ENCODE results near the gene RTKN2. TPM values are rescaled to one million over a fixed set of nuclear protein-coding genes. Genes with fewer than 3 reads are reported as not detected.

The RTKN2 gene
- polyA plus RNA-seq, 3 donors, result 0.07 to 0.08 TPM; not detected in 1

DNA sequence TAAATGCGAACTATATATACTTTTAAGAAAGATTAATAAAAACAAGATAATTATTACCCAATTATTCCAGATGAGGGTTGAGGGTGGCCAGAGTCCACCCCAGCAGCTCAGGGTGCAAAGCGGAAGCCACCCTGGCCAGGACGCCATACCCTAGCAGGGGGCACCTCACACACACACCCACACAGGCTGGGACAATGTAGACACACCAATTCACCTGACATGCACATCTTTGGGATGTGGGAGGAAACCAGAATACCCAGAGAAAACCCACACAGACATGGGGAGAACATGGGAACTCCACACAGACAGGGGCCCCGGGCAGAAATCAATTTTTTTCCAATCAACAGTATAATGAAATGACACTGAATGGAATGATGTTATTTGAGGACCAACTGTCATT lies 86.0 kb downstream of the RTKN2 start:
- H3K27me3 Mint-ChIP-seq (ENCODE audit: low read depth in 3 of 3), result no peaks in the 10 kb centered on the region
- Histone ChIP-seq H3K4me2 (replicated peaks; ENCODE audit: extremely low read depth, low read length, poor library complexity, severe bottlenecking) (no peak overlapping the region), H3K4me3 (replicated peaks in 1 of 3; ENCODE audit: low read depth in 2 of 3, low read length in 3 of 3) (no peak overlapping the region), H3K27me3 (ENCODE audit: control insufficient read depth in 2 of 2, insufficient read depth in 2 of 2, low read length in 2 of 2) (no peaks in the 10 kb centered on the region), H3K36me3 (replicated peaks in 1 of 2; ENCODE audit: control insufficient read depth in 1 of 2, insufficient read depth in 2 of 2, low read length in 2 of 2) (no peaks in the 10 kb centered on the region), H3K79me2 (ENCODE audit: insufficient read depth, low read length) (no peaks in the 10 kb centered on the region), H3K9me3 (replicated peaks in 1 of 2; ENCODE audit: control insufficient read depth in 1 of 2, insufficient read depth in 1 of 2, low read length in 2 of 2) (no peaks in the 10 kb centered on the region), H3K4me1 (ENCODE audit: control insufficient read depth in 1 of 2, insufficient read depth in 2 of 2, low read length in 2 of 2) (no peaks in the 10 kb centered on the region), H3K27ac (ENCODE audit: low read depth in 1 of 2, low read length in 2 of 2) (no peak overlapping the region), H2AFZ (ENCODE audit: insufficient read depth, low read depth, low read length, poor library complexity, severe bottlenecking) (no peak overlapping the region), H4K20me1 (ENCODE audit: insufficient read depth, low read length) (no peaks in the 10 kb centered on the region), H3K9ac (ENCODE audit: insufficient read depth, low read length, poor library complexity, severe bottlenecking) (no peak overlapping the region)
- H3K9me3 Mint-ChIP-seq, result peaks cover 0 to 10% (median 5%) of the 10 kb centered on the region in 7 donors
- peaks cover 2 to 5% of the 10 kb centered on the region in 2 donors for H3K36me3 Mint-ChIP-seq
- TF ChIP-seq, protein P1, sequence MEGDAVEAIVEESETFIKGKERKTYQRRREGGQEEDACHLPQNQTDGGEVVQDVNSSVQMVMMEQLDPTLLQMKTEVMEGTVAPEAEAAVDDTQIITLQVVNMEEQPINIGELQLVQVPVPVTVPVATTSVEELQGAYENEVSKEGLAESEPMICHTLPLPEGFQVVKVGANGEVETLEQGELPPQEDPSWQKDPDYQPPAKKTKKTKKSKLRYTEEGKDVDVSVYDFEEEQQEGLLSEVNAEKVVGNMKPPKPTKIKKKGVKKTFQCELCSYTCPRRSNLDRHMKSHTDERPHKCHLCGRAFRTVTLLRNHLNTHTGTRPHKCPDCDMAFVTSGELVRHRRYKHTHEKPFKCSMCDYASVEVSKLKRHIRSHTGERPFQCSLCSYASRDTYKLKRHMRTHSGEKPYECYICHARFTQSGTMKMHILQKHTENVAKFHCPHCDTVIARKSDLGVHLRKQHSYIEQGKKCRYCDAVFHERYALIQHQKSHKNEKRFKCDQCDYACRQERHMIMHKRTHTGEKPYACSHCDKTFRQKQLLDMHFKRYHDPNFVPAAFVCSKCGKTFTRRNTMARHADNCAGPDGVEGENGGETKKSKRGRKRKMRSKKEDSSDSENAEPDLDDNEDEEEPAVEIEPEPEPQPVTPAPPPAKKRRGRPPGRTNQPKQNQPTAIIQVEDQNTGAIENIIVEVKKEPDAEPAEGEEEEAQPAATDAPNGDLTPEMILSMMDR (IDR thresholded peaks at IDR 0.05), result no peak
- no peak overlapping the region for H3K27ac Mint-ChIP-seq
- DNase-seq, result no peak
- intact Hi-C loops (cut with micrococcal nuclease), result no loop called here
- no peak overlapping the region for H3K4me3 Mint-ChIP-seq
- no CpG with 5 or more reads among the region's 4 CpGs for WGBS (ENCODE audit: insufficient coverage)
- H3K4me1 Mint-ChIP-seq, result no peaks in the 10 kb centered on the region

DNA sequence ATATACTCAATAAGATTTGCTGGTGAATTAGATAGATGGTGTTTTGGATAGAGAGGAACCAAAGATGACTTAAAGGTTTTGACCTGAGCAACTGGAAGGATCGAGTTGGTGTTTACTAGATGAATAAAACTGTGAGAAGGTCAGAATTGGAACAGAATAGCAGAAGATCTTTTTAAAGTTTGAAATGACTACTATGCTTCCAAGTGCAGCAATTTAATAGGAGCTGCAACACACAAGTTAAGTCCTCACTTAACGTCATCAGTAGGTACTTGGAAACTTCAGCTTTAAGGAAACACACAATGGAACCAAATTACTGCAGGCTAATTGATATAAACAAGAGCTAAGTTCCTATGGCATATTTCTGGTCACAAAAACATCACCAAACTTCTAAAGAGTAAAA lies 86.5 kb downstream of the RTKN2 start:
- no peak overlapping the region for H3K4me3 ChIP-seq (replicated peaks in 1 of 3; ENCODE audit: low read depth in 2 of 3, low read length in 3 of 3)
- H3K27me3 Mint-ChIP-seq (ENCODE audit: low read depth in 3 of 3), result no peaks in the 10 kb centered on the region
- no peaks in the 10 kb centered on the region for H3K4me1 Mint-ChIP-seq
- no peak overlapping the region for H3K27ac Mint-ChIP-seq
- intact Hi-C loops (cut with micrococcal nuclease), result no loop called here
- no peaks in the 10 kb centered on the region for H3K4me1 ChIP-seq (ENCODE audit: control insufficient read depth in 1 of 2, insufficient read depth in 2 of 2, low read length in 2 of 2)
- H3K9me3 ChIP-seq (replicated peaks in 1 of 2; ENCODE audit: control insufficient read depth in 1 of 2, insufficient read depth in 1 of 2, low read length in 2 of 2), result no peaks in the 10 kb centered on the region
- H3K4me2 ChIP-seq (replicated peaks; ENCODE audit: extremely low read depth, low read length, poor library complexity, severe bottlenecking), result no peak overlapping the region
- no peaks in the 10 kb centered on the region for H4K20me1 ChIP-seq (ENCODE audit: insufficient read depth, low read length)
- no peak overlapping the region for H2AFZ ChIP-seq (ENCODE audit: insufficient read depth, low read depth, low read length, poor library complexity, severe bottlenecking)
- no peak overlapping the region for H3K27ac ChIP-seq (ENCODE audit: low read depth in 1 of 2, low read length in 2 of 2)
- no peak overlapping the region for H3K4me3 Mint-ChIP-seq
- H3K27me3 ChIP-seq (ENCODE audit: control insufficient read depth in 2 of 2, insufficient read depth in 2 of 2, low read length in 2 of 2), result no peaks in the 10 kb centered on the region
- peaks cover 2 to 5% of the 10 kb centered on the region in 2 donors for H3K36me3 Mint-ChIP-seq
- H3K36me3 ChIP-seq (replicated peaks in 1 of 2; ENCODE audit: control insufficient read depth in 1 of 2, insufficient read depth in 2 of 2, low read length in 2 of 2), result no peaks in the 10 kb centered on the region
- TF ChIP-seq, protein P1 (IDR thresholded peaks at IDR 0.05), result no peak
- H3K9ac ChIP-seq (ENCODE audit: insufficient read depth, low read length, poor library complexity, severe bottlenecking), result no peak overlapping the region
- DNase-seq, result no peak
- WGBS (ENCODE audit: insufficient coverage), result 100% methylated on average over 1 of the region's 2 CpGs
- no peaks in the 10 kb centered on the region for H3K79me2 ChIP-seq (ENCODE audit: insufficient read depth, low read length)
- peaks cover 0 to 10% (median 5%) of the 10 kb centered on the region in 7 donors for H3K9me3 Mint-ChIP-seq

Data from CD14-positive monocyte (primary cell).